ENCODE data around the gene ANKRD9. TPM values are rescaled to one million over a fixed set of nuclear protein-coding genes. Genes with fewer than 3 reads are reported as not detected.
"Not testable (repeated sequence)": the region's sequence is repeated elsewhere in the genome, so short reads cannot be mapped to it uniquely, and the experiment has no call there.

ANKRD9 gene
- total RNA-seq, 4 donors from 2014 or later, result 171 to 504 (median 319) TPM

DNA sequence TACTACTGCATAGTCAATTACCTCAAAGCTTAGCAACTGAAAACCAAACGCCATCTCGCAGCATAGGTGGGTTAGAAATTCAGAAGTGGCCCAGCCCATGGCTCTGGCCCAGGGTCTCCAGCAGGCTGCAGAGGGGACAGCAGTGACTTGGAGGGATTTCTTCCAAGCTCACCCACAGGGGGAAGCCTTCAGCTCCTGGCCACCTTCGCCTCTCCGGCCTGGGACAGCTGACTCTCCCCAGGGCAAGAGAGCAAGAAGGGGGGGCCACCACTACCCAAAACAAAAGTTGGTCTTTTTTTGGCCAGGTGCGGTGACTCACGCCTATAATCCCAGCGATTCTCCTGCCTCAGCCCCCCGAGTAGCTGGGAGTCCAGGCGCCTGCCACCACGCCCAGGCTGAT lies 32.2 kb upstream of the ANKRD9 start:
- H3K27me3 ChIP-seq, result peaks cover 19% of the 10 kb centered on the region
- intact Hi-C loops (cut with DNase I; ENCODE audit: low total_unique reads) (no loop called here), in situ Hi-C loops (cut with MboI; ENCODE audit: low pct_ligation_motif_present in 1 of 4, low pct_unique_long_range_greater_than_20kb in 1 of 4, low sequenced_read_pairs in 3 of 4) (no loop called here)
- no peak overlapping the region for H3K4me3 ChIP-seq
- H3K4me1 ChIP-seq, result peaks cover 7 to 23% (median 21%) of the 10 kb centered on the region in 4 donors
- H3K36me3 ChIP-seq, result no peaks in the 10 kb centered on the region
- 80 to 87% methylated on average over 2 to 10 of the region's 10 CpGs for whole genome bisulfite sequencing, 2 donors (ENCODE audit: low coverage in 1 of 2)
- no peak for DNase-seq
- H3K27ac ChIP-seq, result no peak overlapping the region
- TF ChIP-seq POLR2A (IDR thresholded peaks at IDR 0.05), result no peak
- TF ChIP-seq, protein P1, sequence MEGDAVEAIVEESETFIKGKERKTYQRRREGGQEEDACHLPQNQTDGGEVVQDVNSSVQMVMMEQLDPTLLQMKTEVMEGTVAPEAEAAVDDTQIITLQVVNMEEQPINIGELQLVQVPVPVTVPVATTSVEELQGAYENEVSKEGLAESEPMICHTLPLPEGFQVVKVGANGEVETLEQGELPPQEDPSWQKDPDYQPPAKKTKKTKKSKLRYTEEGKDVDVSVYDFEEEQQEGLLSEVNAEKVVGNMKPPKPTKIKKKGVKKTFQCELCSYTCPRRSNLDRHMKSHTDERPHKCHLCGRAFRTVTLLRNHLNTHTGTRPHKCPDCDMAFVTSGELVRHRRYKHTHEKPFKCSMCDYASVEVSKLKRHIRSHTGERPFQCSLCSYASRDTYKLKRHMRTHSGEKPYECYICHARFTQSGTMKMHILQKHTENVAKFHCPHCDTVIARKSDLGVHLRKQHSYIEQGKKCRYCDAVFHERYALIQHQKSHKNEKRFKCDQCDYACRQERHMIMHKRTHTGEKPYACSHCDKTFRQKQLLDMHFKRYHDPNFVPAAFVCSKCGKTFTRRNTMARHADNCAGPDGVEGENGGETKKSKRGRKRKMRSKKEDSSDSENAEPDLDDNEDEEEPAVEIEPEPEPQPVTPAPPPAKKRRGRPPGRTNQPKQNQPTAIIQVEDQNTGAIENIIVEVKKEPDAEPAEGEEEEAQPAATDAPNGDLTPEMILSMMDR (IDR thresholded peaks at IDR 0.05), result no peak
- no peak for TF ChIP-seq EP300 (IDR thresholded peaks at IDR 0.05; ENCODE audit: low read depth)
- no peak for TF ChIP-seq POLR2AphosphoS5 (IDR thresholded peaks at IDR 0.05)
- H3K9me3 ChIP-seq, result no peaks in the 10 kb centered on the region

DNA sequence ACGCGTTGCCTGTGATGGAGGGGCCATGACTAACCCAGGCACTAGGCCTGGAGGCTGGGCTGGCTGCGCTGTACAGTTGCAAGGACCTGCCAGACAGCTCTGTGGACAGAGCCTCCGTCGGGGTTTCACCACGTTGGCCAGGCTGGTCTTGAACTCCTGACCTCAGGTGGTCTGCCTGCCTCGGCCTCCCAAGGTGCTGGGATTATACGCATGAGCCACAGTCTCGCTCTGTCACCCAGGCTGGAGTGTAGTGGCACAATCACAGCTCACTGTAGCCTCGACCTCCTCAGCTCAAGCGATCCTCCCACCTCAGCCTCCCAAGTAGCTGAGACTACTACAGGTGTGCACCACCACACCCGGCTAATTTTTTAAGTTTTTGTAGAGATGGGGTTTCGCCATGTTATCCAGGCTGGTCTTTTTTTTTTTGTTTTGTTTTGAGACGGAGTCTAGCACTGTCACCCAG lies 31.5 kb upstream of the ANKRD9 start:
- intact Hi-C loops (cut with DNase I; ENCODE audit: low total_unique reads); DNase-seq; H3K27ac ChIP-seq; H3K36me3 ChIP-seq; H3K4me3 ChIP-seq; in situ Hi-C loops (cut with MboI; ENCODE audit: low pct_ligation_motif_present in 1 of 4, low pct_unique_long_range_greater_than_20kb in 1 of 4, low sequenced_read_pairs in 3 of 4); H3K9me3 ChIP-seq: not testable (repeated sequence)
- H3K27me3 ChIP-seq, result peaks cover 19% of the 10 kb centered on the region
- H3K4me1 ChIP-seq, result peaks cover 7 to 23% (median 21%) of the 10 kb centered on the region in 4 donors
- 95 to 97% methylated on average over 4 to 13 of the region's 14 CpGs for WGBS, 2 donors (ENCODE audit: low coverage in 1 of 2)

DNA sequence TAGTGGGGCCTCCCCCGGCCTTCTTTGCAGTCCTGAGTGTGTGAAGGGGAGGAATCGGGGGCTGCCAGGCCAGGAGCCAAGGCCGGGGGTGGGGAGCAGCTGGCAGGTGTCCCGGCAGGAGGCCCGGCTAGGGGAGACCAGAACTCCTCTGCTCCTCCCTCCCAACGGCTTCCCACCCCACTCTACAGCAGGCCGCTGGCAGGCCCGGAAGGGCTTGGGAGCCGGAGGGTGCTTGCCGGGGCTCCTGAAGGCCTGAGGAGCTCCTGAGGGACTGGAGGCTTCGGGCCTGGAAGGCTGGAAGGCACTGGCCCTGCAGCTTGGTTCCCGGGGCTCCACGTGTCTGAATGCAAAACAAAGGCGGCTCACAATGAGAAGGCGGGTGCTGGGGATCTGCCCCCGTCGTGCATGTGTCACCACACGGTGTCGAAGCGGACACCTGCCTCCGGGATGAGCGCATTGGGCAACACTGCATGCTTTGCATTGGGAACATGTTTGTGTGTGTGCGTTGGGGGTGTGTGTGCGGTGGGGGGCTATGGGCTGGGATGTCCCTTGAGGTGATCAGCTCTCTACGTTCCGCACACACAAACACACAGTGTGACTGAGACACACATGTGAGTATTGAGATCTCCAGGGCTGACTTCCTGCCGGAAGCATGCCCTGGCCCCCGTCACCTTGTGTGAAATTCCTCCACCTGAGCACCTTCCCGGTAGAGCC lies 30.9 kb upstream of the ANKRD9 start:
- H3K4me3 ChIP-seq, result no peak overlapping the region
- no peak for DNase-seq
- H3K27ac ChIP-seq, result no peak overlapping the region
- whole genome bisulfite sequencing, 2 donors (ENCODE audit: low coverage in 1 of 2), result 72 to 80% methylated on average over 3 to 25 of the region's 29 CpGs
- no peaks in the 10 kb centered on the region for H3K36me3 ChIP-seq
- H3K4me1 ChIP-seq, result peaks cover 4 to 18% (median 18%) of the 10 kb centered on the region in 4 donors
- no peaks in the 10 kb centered on the region for H3K9me3 ChIP-seq
- peaks cover 13% of the 10 kb centered on the region for H3K27me3 ChIP-seq
- in situ Hi-C loops (cut with MboI; ENCODE audit: low pct_ligation_motif_present in 1 of 4, low pct_unique_long_range_greater_than_20kb in 1 of 4, low sequenced_read_pairs in 3 of 4) (no loop called here), intact Hi-C loops (cut with DNase I; ENCODE audit: low total_unique reads) (no loop called here)
- TF ChIP-seq EP300 (IDR thresholded peaks at IDR 0.05; ENCODE audit: low read depth) (no peak), POLR2A (IDR thresholded peaks at IDR 0.05) (no peak), POLR2AphosphoS5 (IDR thresholded peaks at IDR 0.05) (no peak)

DNA sequence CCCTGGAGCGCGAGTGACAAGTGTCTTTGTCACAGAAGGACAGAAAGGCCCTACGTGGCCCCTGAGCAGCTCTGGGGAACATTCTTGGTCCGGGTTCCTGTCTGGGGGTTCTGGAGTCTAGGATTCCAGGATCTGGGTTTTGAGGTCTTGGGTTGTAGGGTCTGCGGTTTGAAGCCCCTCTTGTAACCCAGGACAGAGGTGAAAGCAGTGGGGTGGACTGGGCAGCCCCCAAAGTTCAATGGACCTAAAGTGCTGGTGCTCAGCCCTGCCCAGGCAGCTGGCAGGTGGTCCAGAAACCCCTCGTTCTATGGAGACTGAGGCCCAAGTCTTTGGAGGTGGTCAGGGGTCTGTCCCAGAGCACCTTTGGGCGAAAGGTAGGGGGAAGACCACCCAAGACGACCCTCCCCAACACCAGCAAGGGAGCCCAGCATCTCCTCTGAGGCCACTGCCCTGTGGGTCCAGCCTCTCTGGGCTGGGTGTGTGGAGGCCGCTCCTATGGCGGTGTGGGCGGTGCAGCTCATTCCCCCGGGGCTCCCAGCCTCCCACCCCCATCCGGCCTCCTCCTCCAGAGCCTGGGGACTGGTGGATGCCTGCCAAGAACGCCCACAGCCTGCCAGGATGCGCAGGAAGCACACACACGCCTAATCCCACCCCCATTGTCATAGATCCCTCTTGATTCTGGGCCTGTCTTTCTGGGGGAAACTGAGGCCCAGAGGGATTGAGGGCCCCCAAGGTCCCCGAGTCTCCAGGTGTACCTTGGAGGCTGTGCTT lies 30.2 kb upstream of the ANKRD9 start:
- 66 to 93% methylated on average over 3 to 17 of the region's 17 CpGs for WGBS, 2 donors (ENCODE audit: low coverage in 1 of 2)
- DNase-seq, result no peak
- TF ChIP-seq, protein P1 (IDR thresholded peaks at IDR 0.05), result no peak
- no peak for TF ChIP-seq POLR2AphosphoS5 (IDR thresholded peaks at IDR 0.05)
- TF ChIP-seq EP300 (IDR thresholded peaks at IDR 0.05; ENCODE audit: low read depth), result no peak
- no peak for TF ChIP-seq POLR2A (IDR thresholded peaks at IDR 0.05)
- intact Hi-C loops (cut with DNase I; ENCODE audit: low total_unique reads), result no loop called here
- Histone ChIP-seq H3K9me3 (no peaks in the 10 kb centered on the region), H3K4me1 (peaks cover 0 to 11% (median 10%) of the 10 kb centered on the region in 4 donors), H3K36me3 (no peaks in the 10 kb centered on the region), H3K4me3 (no peak overlapping the region), H3K27ac (no peak overlapping the region), H3K27me3 (peaks cover 6% of the 10 kb centered on the region)
- in situ Hi-C loops (cut with MboI; ENCODE audit: low pct_ligation_motif_present in 1 of 4, low pct_unique_long_range_greater_than_20kb in 1 of 4, low sequenced_read_pairs in 3 of 4), result no loop called here

Data from transverse colon (tissue), 4 donors.